ENCODE measurements around the gene SPAG16.
A peak's percentile ranks its signal among the peaks of the same experiment; 100 is the strongest.
"Not testable (repeated sequence)": the region's sequence is repeated elsewhere in the genome, so short reads cannot be mapped to it uniquely, and the experiment has no call there.

SPAG16 gene

DNA sequence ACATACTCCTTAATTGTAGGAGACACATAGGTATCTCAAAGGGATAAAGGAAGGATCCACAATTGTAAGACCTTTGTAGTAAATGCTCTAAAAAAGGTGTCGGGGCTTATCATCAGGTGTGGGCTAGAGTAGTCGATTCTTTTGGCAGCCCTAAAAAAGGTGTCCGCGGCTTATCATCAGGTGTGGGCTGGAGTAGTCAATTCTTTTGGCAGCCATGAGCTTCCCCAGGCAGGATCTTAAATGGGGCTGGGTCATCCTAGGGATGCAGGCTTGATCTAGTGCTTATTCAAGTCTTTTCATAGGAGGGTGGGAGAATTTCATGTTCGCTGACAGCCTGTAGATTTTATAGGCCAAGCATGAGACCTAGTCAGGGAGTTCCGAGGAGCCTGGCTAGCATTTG is 720.2 kb downstream of the SPAG16 start:
- no peak for DNase-seq (ENCODE audit: low read depth)

DNA sequence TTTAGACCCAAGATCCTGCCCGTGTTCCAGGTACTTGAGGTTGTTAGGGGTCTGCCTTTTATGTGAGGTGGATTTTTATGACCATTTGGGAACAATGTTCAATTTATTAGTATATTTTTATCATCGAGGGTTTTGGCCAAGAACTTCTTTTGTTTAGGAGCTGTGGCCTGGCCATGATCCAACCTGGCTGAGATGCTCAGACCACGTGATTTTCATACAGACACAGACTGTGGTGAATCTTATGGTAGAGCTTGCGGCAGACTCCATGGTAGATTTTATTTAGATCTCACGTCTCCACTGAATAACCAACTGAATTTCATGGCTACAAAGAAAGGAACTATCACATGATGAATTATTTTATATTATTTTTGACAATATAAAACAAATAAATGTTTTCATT is 721.1 kb downstream of the SPAG16 start:
- no peak for DNase-seq (ENCODE audit: low read depth)

DNA sequence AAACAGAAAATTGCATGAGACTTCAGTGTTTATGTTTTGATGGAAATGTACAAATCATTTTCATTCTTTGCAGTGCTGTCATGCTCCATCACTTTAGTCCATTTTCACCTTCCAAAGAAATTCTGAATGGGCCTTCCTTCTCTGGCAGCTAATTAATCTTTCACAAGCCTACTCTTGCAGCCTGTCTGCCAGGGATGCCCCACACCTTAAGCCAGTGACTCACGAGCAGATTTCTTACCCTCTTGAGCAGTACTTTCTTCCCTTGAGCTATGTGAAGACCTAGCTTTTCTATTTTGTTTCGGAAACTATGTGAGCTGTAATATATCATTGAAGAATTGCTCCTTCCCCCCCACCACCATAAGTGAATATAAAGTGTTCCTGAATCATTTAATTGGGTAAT is 722.3 kb downstream of the SPAG16 start:
- no peak for DNase-seq (ENCODE audit: low read depth)

DNA sequence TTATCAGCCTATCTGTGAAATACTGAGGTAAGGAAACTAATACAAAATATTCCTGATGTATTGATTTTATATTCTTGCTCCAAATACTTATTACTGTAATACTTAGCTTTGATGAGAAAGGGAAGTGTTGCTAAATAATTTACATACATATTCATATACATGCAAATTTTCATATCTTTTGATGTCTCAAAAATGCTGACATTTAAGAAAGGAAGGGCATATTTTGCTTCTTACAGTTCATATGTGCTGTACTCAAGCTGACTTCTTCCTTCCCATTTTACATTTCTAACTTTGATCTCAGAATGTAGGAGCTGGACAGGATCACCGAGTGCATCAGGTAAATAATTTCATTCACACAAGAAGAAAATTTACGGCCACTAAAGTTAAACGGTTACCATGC is 727.4 kb downstream of the SPAG16 start:
- no peak for DNase-seq (ENCODE audit: low read depth)

DNA sequence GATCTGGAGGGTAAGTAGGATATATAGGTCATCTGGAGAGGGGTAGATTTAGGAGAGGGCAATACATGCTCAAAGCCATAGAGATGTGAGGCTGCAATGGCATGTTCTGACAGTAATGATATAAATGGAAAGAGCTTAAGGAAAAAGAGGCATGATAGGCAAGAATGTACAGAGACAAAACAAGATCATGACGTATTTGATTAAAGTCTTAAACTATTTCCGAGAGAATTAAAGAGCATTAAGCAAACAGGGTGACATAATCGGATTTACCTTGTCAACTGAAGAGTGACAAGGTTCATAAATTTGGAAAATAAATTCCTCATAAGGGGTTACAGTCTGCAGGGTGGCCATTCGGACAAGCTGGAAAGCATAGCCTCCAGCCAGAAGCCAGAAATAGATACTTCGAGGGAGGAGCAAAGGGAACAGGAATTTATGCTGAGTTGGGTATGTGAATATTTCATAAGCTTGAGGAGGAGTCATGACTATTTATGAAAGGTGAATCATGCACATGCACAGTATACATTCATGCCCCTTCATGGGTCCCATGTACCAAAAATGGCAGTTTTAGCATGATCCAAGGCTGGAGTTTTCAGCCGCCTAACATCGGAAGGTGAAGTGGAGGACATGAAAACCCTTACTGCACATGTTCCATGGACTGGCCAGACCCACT is 730.4 kb downstream of the SPAG16 start:
- no peak for DNase-seq (ENCODE audit: low read depth)

DNA sequence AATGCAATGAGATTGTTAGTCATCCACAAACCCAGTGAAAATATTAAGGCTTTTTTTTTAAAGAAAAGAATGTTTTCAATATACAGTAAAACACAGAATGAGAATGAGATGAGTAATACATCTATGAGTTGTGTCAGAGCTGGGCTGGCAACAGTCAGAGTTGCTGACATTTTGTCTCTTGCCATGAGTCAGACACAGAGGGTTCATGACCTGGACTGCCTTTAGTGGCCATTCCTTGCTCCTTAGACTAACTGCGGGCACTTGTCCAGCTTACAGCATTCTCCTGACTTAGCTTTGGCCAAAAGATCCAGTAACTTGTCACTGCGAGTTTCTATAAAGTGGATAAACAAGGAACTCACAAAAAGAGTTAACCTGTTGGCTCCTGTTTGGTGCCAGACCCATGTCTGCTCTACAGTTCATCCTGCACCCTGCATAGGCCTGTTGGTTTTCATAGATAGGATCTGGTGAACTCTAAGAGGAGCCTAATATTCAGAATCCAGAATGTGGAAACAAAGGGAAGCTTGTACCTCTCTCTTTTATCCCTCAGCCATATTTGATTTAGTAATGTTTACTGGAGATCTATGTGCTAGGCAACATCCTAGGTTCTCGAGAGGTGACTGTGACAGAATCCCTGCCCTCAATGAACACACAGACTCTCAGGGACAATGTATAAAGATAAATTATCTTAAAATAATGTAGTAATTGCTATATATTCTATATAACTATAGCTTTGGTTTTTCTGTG is 735.1 kb downstream of the SPAG16 start:
- DNase-seq (ENCODE audit: low read depth), result peak; percentile 97

DNA sequence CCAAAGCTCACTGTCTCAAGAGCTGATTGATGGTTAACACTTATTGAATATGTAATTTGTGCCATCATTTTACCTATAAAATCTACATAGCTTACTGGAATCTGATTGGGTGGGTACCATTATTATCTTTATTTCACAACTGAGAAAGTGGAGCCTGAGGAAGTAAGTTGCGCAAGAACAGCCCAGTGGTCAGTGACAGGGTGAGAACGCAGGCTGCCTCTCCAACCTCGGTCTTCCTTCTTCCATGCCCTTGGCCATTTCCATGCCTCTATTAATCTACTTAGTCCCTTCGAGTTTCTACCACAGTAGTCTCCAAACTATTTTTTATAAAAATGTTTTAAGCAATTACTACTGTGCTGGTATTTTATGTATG is 735.7 kb downstream of the SPAG16 start:
- DNase-seq (ENCODE audit: low read depth), result no peak

DNA sequence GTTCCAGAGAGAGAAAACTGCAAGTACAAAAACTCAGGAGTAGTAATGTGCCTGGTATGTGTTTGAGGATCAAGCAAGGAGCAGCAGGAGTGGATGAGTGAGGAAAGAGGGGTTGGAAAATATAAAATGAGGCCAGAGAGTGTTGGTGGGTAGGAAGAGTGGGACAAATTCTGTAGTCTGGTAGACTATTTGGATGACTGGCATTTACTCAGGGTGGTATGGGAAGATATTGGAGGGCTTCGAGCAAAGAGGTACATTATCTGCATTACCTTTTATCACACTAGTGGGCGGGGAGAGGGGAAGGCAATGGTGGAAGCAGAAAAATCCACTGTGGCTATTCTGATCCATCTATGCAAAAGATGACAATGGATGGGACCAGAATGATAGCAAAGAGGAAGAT is 744.9 kb downstream of the SPAG16 start:
- no peak for DNase-seq (ENCODE audit: low read depth)

DNA sequence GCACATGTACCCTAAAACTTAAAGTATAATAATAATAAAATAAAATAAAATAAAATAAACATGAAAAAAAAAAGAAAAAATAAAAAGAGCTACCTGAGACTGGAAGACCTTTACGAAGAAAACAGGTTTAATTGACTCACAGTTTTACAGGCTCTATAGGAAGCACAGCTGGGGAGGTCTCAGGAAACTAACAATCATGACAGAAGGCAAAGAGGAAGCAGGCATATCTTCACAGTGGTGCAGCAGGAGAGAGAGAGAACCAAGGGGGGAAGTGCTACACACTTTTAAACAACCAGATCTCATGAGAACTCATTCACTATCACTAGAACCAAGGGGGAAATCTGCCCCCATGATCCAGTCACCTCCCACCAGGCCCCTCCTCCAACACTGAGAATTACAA is 747.3 kb downstream of the SPAG16 start:
- DNase-seq (ENCODE audit: low read depth), result no peak

DNA sequence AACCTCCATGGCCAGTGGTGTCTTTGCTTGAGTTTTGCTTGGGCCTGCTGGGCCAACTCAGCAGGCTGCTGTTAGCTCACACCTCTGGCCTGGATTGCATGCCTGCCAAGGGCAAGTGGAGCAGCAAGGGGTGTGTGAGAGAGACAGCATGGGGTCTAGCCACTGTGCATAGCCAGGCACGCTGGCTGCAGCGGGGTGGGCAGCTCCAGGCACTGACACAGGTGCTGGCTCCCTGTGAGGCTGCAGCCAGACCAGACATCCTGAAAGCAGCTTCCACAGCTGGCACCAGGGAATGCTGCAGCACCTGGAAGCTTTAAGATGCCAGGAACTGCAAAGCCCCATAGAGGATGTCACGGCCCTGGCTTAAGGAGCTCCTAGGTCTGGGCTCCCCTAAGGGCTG is 750.2 kb downstream of the SPAG16 start:
- no peak for DNase-seq (ENCODE audit: low read depth)

DNA sequence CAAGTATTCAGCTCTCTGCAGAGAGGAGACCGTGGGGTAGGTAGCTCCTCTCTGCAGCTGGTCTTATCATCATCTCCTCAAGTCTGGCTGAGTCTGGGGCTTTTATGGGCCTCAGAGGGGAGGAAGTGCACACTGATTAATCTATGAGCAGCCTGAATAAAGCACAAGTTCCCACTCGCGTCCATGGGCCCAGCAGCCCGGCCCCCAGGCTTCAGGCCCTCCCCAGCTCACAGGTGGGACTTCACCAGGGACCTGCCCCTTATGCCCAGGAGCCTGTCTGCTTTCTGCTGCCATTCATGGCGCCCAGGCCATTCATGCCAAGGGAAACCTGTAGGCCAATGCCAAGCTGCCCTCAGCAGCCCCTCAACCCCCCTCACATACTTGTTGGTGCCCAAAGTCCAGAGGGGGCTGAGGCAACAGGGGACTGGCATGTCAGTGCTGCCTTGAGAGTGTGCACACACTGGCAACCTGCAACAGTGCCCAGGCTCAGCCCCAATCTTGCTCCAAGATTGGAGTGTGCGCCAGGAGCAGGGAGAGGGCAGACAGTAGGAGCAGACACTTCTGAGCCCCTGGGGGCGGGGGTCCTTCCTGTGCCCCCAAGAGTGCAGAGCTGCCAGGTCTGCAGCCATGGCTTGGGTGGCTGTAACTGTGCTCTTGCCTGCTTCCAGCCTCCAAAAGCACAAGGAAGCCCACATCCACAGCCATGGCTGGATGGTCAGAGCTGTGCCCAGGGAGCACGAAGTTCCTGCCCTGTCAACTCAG is 751.0 kb downstream of the SPAG16 start:
- DNase-seq (ENCODE audit: low read depth), result no peak

DNA sequence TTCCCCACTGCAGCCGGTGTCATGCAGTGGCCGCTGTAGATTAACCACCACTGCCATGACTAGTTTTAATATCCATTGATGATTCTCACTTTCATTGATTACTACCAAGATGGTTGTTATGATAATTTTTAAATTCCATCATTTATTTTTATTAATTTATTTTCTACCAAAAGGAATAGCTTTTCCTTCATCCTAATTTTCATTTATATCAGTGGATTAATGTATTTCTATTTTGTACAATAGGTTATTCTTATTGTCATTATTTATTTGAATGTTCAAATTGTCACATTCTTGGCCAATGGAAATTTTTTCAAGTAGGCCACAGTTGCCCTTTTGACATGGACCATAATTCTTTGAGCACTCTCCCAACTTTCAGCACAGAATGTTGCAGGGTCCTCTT is 751.7 kb downstream of the SPAG16 start:
- no peak for DNase-seq (ENCODE audit: low read depth)

DNA sequence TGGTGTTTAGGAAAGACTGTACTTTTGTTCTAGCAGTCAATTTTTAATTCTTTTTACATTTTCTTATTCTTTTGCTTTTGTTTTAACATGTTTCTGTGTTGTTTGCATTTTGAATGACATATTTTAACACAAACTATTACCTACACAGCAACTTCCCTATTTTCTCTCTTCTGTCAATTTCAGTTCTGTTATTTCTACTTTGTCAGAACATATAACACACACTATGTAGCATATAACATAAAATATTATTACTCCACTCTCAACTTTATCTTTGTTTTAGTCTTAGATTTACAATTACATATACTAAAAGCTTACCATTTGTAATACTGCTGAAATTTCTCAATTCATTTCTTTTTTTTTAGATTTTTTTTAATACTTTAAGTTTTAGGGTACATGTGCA is 753.9 kb downstream of the SPAG16 start:
- no peak for DNase-seq (ENCODE audit: low read depth)

DNA sequence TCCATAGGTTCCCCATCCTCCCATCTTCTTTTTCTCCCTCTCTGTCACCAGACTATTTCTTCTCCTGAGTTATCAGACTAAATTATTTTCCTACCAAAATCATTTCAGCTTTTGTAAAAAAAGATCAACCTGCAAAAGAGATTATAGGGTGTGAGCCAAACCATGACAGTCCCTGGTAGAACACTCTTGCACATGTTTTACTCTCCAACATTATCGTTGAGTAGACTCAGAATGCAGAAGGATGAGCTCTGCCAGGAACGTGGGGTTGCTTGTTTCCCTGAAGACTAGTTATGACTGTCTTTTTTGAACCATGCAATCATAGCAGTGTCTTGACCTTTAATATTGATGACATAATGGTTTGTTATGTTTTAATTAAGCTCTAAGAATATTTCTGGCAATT is 766.5 kb downstream of the SPAG16 start:
- no peak for DNase-seq (ENCODE audit: low read depth)

DNA sequence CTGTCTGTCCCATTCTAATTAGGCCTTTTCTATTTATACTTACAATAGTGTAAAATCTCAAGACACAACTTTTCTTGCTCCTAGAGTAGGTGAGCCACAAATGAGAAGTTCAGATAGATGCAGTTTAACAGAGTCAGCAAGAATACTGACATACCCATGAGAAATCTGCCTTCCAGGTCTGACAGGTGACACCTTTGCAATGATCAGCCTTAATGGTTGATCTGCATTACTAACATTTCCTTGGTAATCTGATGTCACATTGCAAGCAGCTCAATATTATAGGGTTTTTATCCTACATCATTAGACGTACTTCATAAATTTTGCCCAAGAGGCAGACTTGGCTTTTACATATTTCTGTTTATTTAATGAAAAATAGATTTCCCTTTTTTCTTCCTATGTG is 767.3 kb downstream of the SPAG16 start:
- DNase-seq (ENCODE audit: low read depth), result no peak

DNA sequence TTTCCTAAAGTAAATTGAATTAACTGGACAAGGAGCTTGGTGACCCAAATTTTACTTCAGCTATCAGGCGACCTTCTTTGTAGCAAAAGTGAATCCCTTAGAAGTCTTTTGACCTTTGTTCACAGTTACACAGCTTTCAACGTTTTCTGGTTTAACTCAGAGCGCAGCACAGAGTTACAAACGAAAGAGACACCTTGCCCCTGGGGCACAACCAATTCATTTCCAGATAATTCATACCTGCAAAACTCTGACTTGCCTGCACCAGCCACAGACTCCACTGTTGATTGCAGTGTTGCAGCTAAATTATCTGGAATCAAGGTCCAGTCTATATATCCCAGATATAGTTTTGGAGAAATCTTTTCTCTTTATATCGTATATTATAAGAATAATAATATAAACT is 768.0 kb downstream of the SPAG16 start:
- no peak for DNase-seq (ENCODE audit: low read depth)

DNA sequence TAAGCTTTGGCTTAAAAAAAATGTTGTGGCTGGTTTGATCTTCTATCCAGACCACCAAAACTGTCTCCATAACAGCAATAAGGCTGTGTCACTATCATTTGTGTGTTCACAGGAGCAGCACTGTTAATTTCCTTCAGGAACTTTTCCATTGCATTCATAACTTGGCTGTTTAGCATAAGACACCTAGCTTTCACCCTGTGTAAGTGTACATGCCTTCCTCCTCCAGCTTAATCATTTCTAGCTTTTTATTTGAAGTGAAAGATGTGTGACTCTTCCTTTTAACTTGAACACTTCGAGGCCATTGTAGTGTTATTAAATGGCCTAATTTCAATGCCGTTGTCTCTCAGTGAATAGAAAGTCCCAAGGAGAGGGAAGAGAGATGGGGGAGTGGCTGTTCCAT is 773.7 kb downstream of the SPAG16 start:
- no peak for DNase-seq (ENCODE audit: low read depth)

DNA sequence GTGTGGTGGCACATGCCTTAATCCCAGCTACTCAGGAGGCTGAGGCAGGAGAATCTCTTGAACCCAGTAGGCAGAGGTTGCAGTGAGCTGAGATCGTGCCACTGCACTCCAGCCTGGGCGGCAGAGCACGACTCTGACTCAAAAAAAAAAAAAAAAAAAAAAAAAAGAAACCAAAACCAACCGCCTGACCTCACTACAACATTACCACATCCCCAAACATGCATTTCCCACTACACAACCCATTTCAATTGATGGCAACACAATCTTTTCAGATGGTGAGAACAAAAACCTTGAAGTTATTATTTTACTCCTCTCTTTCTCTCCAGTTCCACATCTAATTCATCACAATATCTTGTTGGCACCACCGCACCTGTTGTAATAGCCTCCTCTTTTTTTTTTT is 778.0 kb downstream of the SPAG16 start:
- DNase-seq (ENCODE audit: low read depth), result not testable (repeated sequence)

DNA sequence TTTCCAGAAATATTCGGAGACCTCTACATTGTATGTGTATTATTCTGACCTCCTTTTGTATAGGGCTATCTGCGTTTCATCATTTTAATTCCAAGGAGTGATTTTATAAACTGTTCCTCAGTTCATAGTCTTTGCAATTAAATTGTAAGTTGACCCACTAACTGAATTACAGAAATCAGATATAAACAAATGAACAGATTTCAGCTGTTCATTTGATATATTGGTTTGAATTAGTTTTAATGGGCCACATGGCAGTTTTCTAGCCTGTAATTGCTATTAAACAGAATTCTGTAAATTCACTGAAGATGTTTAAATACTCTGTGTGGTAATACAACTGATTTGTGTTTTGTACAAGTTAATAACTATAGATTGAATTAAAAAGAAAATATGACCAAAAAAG is 780.2 kb downstream of the SPAG16 start:
- no peak for DNase-seq (ENCODE audit: low read depth)

DNA sequence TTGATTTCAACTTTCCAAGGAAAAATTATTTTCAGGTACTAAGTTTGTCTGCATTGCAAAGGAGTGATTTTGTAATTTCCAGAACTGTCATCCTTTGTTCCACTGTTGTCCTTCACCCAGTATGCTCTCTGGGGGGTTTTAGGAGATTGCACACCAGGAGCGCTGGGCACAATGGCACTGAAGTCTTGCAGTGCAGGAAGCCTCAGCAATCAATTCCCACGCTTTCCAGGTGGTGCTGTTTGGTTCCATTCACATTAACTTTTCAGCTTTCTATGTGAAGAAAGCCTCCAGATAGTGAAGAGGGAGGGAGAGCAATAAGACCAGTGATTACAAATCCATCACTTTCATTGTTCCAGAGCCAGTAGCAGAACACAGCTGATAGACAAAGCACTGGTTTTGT is 782.6 kb downstream of the SPAG16 start:
- DNase-seq (ENCODE audit: low read depth), result no peak

DNA sequence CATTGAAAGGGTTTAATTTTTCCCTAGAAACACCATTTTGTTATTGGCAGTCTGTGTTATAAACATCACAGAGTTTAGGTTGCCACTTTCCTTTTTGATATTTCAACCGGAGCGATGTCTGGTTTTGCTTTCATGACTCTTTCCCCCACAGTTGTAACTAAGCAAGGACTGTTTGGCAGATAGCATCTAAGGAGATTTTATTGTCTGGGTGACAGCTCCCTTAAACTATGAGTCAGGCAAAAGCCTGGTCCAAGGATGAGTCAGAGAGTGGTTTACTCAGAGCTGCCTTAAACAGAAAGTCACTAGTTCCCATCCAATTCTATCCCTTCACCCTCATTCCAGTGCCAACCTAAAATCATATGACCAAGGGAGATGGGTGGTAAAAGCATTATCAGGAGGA is 785.0 kb downstream of the SPAG16 start:
- peak; percentile 81 for DNase-seq (ENCODE audit: low read depth)

DNA sequence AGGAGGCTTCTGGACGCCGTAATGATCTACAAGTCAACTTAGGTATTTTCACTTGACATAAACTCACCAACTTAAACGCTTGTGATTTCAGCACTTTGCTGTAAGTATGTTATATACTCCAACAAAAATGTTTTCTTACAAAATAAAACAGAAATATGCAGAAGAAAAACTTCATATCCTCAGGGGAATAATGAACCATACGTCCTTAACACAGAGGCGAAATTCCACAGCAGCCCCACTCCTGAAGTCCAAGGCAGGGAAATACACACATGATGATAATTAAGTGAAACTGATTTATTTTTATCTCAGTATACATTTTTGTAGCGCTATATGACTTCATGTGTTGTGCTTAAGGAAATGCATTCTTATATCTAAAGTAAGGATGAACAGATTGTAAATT is 791.2 kb downstream of the SPAG16 start:
- DNase-seq (ENCODE audit: low read depth), result peak; percentile 73

DNA sequence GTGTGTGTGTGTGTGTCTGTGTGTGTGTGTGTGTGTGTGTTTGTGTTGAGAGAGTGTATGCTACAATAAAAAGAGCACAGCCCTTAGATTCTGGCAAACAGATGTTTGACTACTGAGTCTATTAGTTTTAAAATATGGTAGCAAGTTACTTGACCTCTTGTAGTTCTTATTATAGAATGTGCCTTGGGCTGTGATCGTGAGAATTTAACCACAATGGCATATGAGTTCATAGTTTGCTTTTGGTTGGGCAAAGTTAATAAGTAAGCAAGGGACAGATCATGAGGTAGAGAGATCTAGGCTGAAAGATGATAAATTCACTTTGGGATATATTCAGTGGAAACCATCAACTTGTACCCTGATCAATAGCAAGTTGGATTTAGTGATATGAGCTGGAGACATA is 792.3 kb downstream of the SPAG16 start:
- DNase-seq (ENCODE audit: low read depth), result peak; percentile 32

Measured in fibroblast of gingiva (primary cell).